ENCODE results near the gene SIGLEC5. TPM values are rescaled to one million over a fixed set of nuclear protein-coding genes. Genes with fewer than 3 reads are reported as not detected.

SIGLEC5 gene
- total and polyA plus RNA-seq, 4 donors = 0.42 to 0.70 TPM; not detected in 2

DNA sequence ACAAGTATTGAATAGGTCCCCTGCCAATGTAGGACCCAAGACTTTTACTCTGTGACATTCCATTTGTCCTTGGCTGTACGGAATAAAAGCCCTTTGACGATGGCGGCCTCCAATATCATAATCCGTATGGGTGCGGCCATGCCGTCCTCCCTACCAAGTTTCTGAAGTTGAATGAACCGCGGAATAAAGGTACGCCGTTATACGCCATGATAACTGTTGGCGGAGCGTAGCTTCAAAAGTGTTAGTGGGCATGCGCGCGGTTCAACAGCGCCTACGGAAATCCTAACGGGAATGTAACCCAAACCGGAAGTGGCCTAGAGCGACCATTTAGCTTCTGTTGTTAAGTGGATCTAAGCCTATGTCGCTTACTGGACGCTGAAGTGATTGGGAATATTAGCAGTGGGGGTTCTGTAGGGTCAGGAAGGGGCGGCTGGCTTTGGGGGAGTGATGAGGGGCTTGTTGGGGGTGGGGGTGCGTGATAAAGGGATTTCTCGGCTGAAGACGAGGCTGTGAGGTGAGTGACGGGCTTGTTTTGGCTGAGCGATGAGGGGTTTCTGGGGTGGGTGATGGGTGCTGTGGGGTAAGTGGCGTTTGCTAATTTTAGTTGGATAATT is 59.1 kb downstream of the SIGLEC5 start, which contains the start of gene ZNF175:
TSS of gene ZNF175 (plus strand) at position 322 of the 614 bp plus-strand sequence. CDS start 2,047 bp downstream, outside the sequence.
- Histone ChIP-seq H3K4me1 (ENCODE audit: control insufficient read depth in 4 of 4, insufficient read depth in 4 of 4, low read length in 3 of 4) (peaks cover 5 to 17% (median 9%) of the 10 kb centered on the region in 4 donors), H3K27me3 (ENCODE audit: control insufficient read depth in 4 of 4, insufficient read depth in 4 of 4, low read length in 3 of 4) (peaks cover 0 to 7% (median 2%) of the 10 kb centered on the region in 4 donors), H3K36me3 (ENCODE audit: control insufficient read depth in 4 of 4, insufficient read depth in 3 of 4, low read depth in 1 of 4, low read length in 3 of 4) (peaks cover 3 to 18% (median 9%) of the 10 kb centered on the region in 4 donors), H3K9ac (ENCODE audit: low read depth in 1 of 2, low read length in 2 of 2) (no peak within 1 kb of the TSS), H3K27ac (ENCODE audit: low read depth in 1 of 2, low read length in 2 of 2) (peak within 1 kb of the TSS in 1 of 2 donors; percentile 34), H3K4me3 (ENCODE audit: low read depth in 1 of 3, low read length in 3 of 3) (peak within 1 kb of the TSS; percentile 71 to 85 (median 73)), H3K9me3 (ENCODE audit: control insufficient read depth in 4 of 4, low read length in 3 of 4) (no peaks in the 10 kb centered on the region)
- no peak for TF ChIP-seq JUND (IDR thresholded peaks at IDR 0.05)
- TF ChIP-seq NR2F2 (IDR thresholded peaks at IDR 0.05) = no peak
- peak in 1 of 2 donors; percentile 38 for TF ChIP-seq HNF4A (conservative IDR thresholded peaks at IDR 0.05)
- TF ChIP-seq, protein P1, sequence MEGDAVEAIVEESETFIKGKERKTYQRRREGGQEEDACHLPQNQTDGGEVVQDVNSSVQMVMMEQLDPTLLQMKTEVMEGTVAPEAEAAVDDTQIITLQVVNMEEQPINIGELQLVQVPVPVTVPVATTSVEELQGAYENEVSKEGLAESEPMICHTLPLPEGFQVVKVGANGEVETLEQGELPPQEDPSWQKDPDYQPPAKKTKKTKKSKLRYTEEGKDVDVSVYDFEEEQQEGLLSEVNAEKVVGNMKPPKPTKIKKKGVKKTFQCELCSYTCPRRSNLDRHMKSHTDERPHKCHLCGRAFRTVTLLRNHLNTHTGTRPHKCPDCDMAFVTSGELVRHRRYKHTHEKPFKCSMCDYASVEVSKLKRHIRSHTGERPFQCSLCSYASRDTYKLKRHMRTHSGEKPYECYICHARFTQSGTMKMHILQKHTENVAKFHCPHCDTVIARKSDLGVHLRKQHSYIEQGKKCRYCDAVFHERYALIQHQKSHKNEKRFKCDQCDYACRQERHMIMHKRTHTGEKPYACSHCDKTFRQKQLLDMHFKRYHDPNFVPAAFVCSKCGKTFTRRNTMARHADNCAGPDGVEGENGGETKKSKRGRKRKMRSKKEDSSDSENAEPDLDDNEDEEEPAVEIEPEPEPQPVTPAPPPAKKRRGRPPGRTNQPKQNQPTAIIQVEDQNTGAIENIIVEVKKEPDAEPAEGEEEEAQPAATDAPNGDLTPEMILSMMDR (IDR thresholded peaks at IDR 0.05; ENCODE audit: low read depth, low read length, missing input control) = no peak
- peak; percentile 17 to 37 for TF ChIP-seq RAD21 (IDR thresholded peaks at IDR 0.05)
- TF ChIP-seq TAF1 (conservative IDR thresholded peaks at IDR 0.05) = peak; percentile 29
- peak; percentile 100 for TF ChIP-seq YY1 (IDR thresholded peaks at IDR 0.05)
- peak; percentile 11 for TF ChIP-seq FOXA1 (IDR thresholded peaks at IDR 0.05)
- TF ChIP-seq, protein P2, sequence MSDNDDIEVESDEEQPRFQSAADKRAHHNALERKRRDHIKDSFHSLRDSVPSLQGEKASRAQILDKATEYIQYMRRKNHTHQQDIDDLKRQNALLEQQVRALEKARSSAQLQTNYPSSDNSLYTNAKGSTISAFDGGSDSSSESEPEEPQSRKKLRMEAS (IDR thresholded peaks at IDR 0.05) = peak; percentile 60
- TF ChIP-seq, protein P3, sequence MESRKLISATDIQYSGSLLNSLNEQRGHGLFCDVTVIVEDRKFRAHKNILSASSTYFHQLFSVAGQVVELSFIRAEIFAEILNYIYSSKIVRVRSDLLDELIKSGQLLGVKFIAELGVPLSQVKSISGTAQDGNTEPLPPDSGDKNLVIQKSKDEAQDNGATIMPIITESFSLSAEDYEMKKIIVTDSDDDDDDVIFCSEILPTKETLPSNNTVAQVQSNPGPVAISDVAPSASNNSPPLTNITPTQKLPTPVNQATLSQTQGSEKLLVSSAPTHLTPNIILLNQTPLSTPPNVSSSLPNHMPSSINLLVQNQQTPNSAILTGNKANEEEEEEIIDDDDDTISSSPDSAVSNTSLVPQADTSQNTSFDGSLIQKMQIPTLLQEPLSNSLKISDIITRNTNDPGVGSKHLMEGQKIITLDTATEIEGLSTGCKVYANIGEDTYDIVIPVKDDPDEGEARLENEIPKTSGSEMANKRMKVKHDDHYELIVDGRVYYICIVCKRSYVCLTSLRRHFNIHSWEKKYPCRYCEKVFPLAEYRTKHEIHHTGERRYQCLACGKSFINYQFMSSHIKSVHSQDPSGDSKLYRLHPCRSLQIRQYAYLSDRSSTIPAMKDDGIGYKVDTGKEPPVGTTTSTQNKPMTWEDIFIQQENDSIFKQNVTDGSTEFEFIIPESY (IDR thresholded peaks at IDR 0.05) = peak; percentile 93
- TF ChIP-seq HNF4G (IDR thresholded peaks at IDR 0.05) = no peak
- peak; percentile 15 for TF ChIP-seq FOXA2 (IDR thresholded peaks at IDR 0.05)
- TF ChIP-seq, protein P4, sequence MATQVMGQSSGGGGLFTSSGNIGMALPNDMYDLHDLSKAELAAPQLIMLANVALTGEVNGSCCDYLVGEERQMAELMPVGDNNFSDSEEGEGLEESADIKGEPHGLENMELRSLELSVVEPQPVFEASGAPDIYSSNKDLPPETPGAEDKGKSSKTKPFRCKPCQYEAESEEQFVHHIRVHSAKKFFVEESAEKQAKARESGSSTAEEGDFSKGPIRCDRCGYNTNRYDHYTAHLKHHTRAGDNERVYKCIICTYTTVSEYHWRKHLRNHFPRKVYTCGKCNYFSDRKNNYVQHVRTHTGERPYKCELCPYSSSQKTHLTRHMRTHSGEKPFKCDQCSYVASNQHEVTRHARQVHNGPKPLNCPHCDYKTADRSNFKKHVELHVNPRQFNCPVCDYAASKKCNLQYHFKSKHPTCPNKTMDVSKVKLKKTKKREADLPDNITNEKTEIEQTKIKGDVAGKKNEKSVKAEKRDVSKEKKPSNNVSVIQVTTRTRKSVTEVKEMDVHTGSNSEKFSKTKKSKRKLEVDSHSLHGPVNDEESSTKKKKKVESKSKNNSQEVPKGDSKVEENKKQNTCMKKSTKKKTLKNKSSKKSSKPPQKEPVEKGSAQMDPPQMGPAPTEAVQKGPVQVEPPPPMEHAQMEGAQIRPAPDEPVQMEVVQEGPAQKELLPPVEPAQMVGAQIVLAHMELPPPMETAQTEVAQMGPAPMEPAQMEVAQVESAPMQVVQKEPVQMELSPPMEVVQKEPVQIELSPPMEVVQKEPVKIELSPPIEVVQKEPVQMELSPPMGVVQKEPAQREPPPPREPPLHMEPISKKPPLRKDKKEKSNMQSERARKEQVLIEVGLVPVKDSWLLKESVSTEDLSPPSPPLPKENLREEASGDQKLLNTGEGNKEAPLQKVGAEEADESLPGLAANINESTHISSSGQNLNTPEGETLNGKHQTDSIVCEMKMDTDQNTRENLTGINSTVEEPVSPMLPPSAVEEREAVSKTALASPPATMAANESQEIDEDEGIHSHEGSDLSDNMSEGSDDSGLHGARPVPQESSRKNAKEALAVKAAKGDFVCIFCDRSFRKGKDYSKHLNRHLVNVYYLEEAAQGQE (IDR thresholded peaks at IDR 0.05) = peak; percentile 35
- TF ChIP-seq RXRA (IDR thresholded peaks at IDR 0.05) = peak; percentile 84 to 94
- no peak for TF ChIP-seq EGR1 (IDR thresholded peaks at IDR 0.05; ENCODE audit: low read depth in 2 of 2)
- TF ChIP-seq, protein P5, sequence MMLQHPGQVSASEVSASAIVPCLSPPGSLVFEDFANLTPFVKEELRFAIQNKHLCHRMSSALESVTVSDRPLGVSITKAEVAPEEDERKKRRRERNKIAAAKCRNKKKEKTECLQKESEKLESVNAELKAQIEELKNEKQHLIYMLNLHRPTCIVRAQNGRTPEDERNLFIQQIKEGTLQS (IDR thresholded peaks at IDR 0.05) = no peak
- TF ChIP-seq SP1 (IDR thresholded peaks at IDR 0.05) = peak; percentile 61
- TF ChIP-seq GABPA (IDR thresholded peaks at IDR 0.05 in 1 of 2, conservative IDR thresholded peaks at IDR 0.05 in 1 of 2) = peak; percentile 87 to 96
- whole genome bisulfite sequencing = under 1% methylated on average over 30 of the region's 30 CpGs
- DNase-seq (ENCODE audit: low spot score) = peak; percentile 94
